WI38 (cell line): ENCODE measurements around the gene HPS6.

Experiments
- H3K4me3 ChIP-seq: 2 replicates; pipeline ENCODE4 v1.5.1; 2011; ENCODE audit warnings: low read depth, mild to moderate bottlenecking, control low read depth, low read length
- CTCF ChIP-seq: IDR thresholded peaks from 2 replicates; pipeline ENCODE4 v1.5.1; 2012; ENCODE audit warnings: low read depth, mild to moderate bottlenecking, control low read depth, low read length

The HPS6 gene

GRCh38 chr10:102102421-102102820 is 37.3 kb downstream of the HPS6 start:
- TF ChIP-seq CTCF: no peak

GRCh38 chr10:102106998-102107397 is 41.8 kb downstream of the HPS6 start:
- TF ChIP-seq CTCF: no peak
- H3K4me3 ChIP-seq: no peak overlapping the region

More at GRCh38 chr10:102102421-102102820, 37.3 kb downstream of the HPS6 start:
- no peak overlapping the region for H3K4me3 ChIP-seq

- no peak for TF ChIP-seq CTCF
- H3K4me3 ChIP-seq: no peak overlapping the region
Observed at GRCh38 chr10:102109166-102110116, 44.3 kb downstream of the HPS6 start.

GRCh38 chr10:102111276-102111675 is 46.1 kb downstream of the HPS6 start:
- H3K4me3 ChIP-seq: no peak overlapping the region
- no peak for TF ChIP-seq CTCF

- H3K4me3 ChIP-seq: no peak overlapping the region
- TF ChIP-seq CTCF: 0 out of 2 replicates have a peak, but pooled peaks have one; percentile 23
Observed at GRCh38 chr10:102112210-102112817, 47.2 kb downstream of the HPS6 start.

- peak overlapping the region; percentile 72 for H3K4me3 ChIP-seq
- no peak for TF ChIP-seq CTCF
Observed at GRCh38 chr10:102113261-102113955, 48.3 kb downstream of the HPS6 start.
